HG03060 (cell line): ENCODE results near the gene USP12.

Experiments
- ATAC-seq: cut with Tn5 transposase; IDR thresholded peaks from one replicate; pipeline ENCODE4 v1.9.1; 2021; ENCODE audit warnings: low read depth, moderate number of reproducible peaks; ENCODE audit not compliant: unreplicated experiment

USP12 gene

GRCh38 chr13:27041341-27041740 lies 130.3 kb downstream of the USP12 start:
- ATAC-seq, result no peak

- no peak for ATAC-seq
These were observed 130.8 kb downstream of the USP12 start for GRCh38 chr13:27040826-27041108.

- no peak for ATAC-seq
These were observed 132.4 kb downstream of the USP12 start for GRCh38 chr13:27039171-27039701.

- ATAC-seq, result no peak
These were observed 133.3 kb downstream of the USP12 start for GRCh38 chr13:27038323-27038722.

GRCh38 chr13:27037571-27037970 lies 134.0 kb downstream of the USP12 start:
- ATAC-seq, result no peak

DNA sequence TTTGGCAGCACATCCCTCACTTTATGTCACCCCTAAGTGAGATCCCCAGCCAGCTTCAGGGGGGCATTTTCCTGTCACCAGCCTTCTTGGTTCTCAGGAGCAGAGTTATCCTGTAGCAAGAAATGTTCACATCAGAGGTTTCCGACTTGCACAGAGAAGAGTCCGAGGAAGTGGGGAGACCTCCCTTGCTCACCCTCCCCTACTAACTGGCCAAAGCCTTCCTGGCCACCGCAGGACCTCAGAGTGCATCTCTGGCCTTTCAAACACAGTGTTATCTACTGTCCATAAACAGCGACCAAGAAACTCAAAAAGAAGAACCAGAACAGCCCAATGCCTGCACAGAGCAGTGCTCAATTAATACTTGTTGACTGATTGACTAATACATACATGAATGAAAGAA lies 134.4 kb downstream of the USP12 start:
- ATAC-seq, result no peak

DNA sequence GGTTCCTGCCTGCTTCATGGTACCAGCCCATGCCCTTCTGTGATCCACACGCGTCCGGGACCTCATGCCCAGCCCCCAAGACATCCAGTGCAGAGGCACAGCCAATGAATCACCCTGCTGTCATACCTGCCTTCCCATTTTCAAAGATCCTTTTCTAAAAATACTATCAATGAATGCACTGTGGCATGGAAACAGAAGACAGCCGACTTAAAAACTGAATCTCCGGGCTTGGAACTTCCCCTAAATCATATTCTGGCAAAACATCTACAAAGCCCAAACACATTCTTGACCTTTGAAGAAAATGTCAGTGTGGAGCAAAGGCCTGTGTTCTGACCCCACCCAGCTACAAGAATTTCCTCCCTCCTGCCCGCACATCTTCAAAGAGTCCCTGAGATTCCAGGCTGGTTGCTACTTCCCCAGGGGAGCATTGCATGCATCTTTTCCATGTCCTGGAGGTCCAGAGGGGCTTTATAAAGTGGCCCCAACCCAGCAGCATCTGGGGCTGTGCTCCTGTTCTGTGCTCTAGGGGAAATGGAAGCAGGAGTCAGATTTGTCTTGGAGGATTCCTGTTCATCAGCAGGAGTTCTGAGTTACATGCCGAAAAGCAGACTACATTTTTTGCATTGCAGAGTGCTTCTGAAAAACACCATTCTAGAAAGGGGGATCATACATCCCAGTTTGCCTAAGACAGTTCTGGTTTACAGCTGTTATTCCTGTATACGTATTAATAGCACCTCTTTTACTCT lies 135.2 kb downstream of the USP12 start:
- ATAC-seq, result no peak

DNA sequence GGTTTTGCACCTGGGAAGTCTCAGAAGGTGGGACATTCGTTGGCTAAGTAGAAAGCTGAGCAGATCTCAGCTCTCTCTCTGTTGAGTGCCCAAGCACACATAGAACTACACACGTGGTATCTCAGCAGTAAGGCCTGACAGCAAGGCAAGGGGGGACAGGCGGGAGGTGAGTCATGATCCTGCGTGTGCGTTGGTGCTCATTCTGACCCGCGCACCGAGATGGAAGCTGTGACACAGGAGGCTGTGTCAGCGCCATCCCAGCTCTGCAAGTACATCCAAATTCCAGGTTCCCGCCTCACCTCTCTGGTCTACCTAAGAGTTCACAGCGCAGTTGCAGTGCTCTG lies 135.7 kb downstream of the USP12 start:
- ATAC-seq, result no peak

- ATAC-seq, result no peak
These were observed 136.9 kb downstream of the USP12 start for GRCh38 chr13:27034678-27035111.

DNA sequence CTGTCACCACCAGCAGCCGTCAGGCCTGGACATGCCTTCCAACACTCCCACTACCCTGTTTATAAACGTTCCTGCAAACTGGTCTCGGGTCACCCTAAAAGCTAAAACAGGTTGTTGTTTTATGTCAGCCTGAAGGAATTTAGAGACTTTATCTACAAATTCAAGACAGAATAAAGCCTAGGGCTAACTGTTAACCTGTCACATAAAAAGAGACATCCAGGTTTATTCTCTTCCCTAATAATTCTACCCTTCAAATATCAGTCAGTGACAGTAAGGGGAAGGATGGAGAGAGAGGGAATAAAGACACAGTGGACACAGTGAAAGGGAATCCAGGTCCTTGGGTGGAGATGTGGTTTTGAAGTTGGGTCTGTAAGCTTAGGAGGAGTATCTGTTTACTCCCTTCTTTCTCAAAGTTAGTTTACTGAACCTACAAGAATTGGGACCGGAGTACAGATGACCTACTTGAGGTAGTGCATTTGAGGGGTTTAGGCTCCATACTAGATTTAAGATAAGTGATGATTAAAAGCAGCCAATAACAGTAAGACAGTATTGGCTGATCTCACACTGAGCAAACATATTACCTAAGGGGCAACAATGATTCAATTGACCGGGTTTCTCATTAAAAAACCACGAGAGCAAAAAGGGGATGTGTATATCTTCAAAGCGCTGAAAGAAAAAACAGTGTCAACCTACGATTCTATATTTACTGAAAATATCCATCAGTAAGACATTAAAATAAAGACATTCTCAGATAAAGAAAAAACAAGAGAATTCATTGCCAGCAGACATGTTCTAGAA lies 142.7 kb downstream of the USP12 start:
- ATAC-seq, result no peak

GRCh38 chr13:27027086-27027667 lies 144.4 kb downstream of the USP12 start:
- no peak for ATAC-seq

GRCh38 chr13:27026396-27026795 lies 145.2 kb downstream of the USP12 start:
- ATAC-seq, result no peak

DNA sequence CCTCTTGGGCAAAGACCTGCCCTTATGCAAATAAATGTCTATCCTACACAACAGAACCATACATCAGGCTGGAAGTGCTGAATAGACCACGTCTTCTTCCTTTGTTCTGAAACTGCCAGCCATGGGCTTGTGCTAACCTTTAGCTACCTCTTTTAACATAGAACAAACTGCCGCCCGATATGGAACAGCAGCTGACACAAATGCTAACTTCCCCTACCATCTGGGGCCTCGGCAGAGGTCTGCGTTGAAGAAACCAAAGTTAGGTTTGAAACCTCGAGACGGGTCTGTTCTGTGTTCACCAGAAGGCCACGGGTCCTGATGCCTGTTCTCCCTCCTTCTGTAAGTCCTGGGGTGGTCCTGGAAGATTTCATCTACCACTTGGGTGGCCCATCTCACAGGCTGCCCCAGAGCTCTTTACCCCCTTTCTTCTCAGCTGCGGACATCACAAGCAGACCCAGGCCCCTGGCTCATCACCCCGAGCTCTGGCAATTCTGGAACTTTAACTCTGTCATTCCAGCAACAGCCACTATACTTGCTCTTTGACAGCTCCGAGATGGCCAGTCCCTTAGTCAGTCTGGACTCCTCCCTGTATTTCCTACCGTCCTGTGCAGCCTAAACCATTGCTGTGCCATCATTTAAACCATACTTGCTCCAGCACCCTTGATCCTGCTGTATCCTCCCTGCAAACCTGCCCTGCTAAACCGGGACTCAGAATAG lies 146.7 kb downstream of the USP12 start:
- ATAC-seq, result no peak

GRCh38 chr13:27024074-27024461 lies 147.5 kb downstream of the USP12 start:
- no peak for ATAC-seq

GRCh38 chr13:27023385-27024073 lies 148.1 kb downstream of the USP12 start:
- ATAC-seq, result no peak

- ATAC-seq, result no peak
These were observed 148.9 kb downstream of the USP12 start for GRCh38 chr13:27022571-27023311.

- no peak for ATAC-seq
These were observed 151.2 kb downstream of the USP12 start for GRCh38 chr13:27020415-27020814.

GRCh38 chr13:27018882-27019281 lies 152.7 kb downstream of the USP12 start:
- no peak for ATAC-seq

- ATAC-seq, result no peak
These were observed 153.2 kb downstream of the USP12 start for GRCh38 chr13:27018344-27018861.

DNA sequence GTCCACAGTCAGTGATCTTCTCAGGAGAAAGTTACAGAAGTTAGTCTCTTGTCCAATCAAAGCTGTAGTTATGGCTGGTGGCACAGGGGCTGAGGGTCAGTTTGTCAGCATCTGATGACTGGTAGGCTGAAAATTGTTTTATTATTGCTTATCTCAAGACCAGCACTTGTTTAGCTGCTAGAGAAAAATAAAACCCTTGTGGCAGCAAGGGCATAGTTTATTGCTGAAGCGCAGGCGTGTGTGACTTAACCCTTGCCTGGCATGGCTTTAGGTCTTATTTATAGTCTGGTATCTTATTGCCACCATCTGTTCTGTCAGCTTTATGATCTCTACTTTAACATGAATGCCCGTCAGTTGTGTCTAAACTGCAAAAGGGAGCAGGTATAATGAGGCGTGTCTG lies 154.7 kb downstream of the USP12 start:
- ATAC-seq, result no peak
